ENCODE measurements around the gene PPP1R3D. TPM values are rescaled to one million over a fixed set of nuclear protein-coding genes. Genes with fewer than 3 reads are reported as not detected.

Gene PPP1R3D
- total RNA-seq, 2 experiments from 2014 or later: 9.7 to 10.3 TPM

DNA sequence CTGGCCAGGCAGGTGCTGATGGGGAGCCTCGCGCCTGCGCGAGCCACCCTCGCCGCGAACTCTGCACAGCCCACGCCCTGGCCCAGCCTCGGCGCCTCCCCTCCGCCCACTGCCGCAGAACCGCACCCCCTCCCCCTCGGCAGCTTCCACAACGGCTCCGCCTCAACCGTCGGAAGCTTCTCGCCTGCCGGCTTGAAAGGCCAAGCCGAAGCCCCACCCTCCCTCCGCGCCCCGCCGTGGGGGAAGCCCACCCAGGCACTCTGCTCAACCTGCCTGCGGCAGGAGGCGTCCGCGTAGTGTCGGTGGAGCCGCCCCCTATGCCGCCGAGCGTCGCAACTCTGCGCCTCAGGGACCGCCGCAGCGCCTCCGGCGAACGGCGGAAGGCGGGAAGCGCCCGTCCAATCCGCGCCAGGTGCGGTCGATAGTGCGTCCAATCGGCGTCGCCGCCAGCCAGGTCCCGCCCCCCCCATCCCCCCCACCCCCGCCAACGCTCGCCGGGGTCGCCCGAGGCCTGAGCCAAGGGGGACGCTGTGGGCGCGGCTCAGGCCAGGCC is 6.7 kb downstream of the PPP1R3D start, which contains the start of gene SYCP2:
Gene SYCP2, minus strand, starts transcription at position 342 of the 553 bp plus-strand sequence. CDS start 11,224 bp downstream, outside the sequence.
- H3K9me3 Mint-ChIP-seq: no peaks in the 10 kb centered on the region
- H3K27me3 Mint-ChIP-seq: peaks cover 2% of the 10 kb centered on the region
- peak within 1 kb of the TSS; percentile 70 for H3K4me3 Mint-ChIP-seq
- H3K36me3 Mint-ChIP-seq (ENCODE audit: low read depth): peaks cover 5% of the 10 kb centered on the region
- peaks cover 22% of the 10 kb centered on the region for H3K4me1 Mint-ChIP-seq
- ChIA-PET POLR2A (interaction anchor here (1.0 to 2.7 kb wide), 3 partner anchors 13 to 123 kb away, joined by 3 to 11 read pairs (median 7); no protein-coding TSS in a partner anchor), CTCF (interaction anchor here (1.1 to 3.7 kb wide), 12 partner anchors 9 to 186 kb away, joined by 3 to 28 read pairs (median 5); no protein-coding TSS in a partner anchor)
- peak; percentile 62 for DNase-seq
- no peak within 1 kb of the TSS for H3K27ac Mint-ChIP-seq

- CTCF ChIA-PET: interaction anchor here (1.7 to 3.7 kb wide), 4 partner anchors 9 to 39 kb away, joined by 6 to 28 read pairs (median 18); no protein-coding TSS in a partner anchor
- H3K27ac Mint-ChIP-seq: no peak overlapping the region
These were observed 7.3 kb downstream of the PPP1R3D start for GRCh38 chr20:59932616-59933295.

DNA sequence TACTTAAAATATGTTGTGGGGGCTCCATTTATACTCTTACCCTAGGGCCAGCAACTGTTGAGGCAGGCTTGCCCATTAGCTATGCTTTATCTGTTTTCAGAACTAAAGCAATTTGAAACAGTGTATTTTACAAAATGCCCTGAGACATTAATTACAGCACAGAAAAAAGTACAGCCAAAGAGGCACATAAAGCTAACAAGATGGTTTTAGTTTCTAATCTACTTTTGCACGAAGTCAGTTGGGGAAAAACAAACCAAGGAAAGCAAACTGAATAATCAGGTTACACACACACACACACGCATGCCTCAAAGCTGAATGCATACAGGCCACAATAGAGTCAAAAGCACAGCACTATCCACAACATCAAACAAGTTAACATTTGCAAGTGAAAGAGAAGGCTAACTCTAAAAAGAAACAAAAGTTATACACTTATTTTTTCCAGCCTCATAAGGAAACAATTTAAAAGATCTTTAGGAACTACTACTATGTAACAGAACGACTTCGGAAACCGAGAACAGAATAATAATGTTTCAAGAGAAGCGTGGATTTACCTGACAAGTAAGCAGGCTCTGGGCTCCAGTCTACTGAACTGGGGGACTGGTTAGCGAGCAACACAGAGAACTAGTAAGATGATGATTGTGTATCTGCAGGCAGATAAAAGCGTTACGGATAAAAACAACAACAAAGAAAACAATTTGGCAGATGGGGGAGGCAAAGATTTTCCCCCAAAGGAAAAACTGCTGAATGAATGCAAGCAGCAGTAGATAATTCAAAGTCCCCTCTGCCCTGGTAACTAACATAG is 8.4 kb downstream of the PPP1R3D start:
- POLR2A ChIA-PET: interaction anchor here (1.1 kb wide), 1 partner anchor 9 kb away, joined by 7 read pairs; the partner anchor contains the start of genes FAM217B and PPP1R3D
- no peaks in the 10 kb centered on the region for H3K36me3 Mint-ChIP-seq (ENCODE audit: low read depth)
- CTCF ChIA-PET: interaction anchor here (0.8 to 1.5 kb wide), 4 partner anchors 9 to 24 kb away, joined by 3 to 11 read pairs (median 3); partner anchors contain the start of genes FAM217B and PPP1R3D
- no peak for DNase-seq
- H3K9me3 Mint-ChIP-seq: no peaks in the 10 kb centered on the region
- H3K27ac Mint-ChIP-seq: no peak overlapping the region
- peak overlapping the region; percentile 34 for H3K4me3 Mint-ChIP-seq
- H3K4me1 Mint-ChIP-seq: peaks cover 10% of the 10 kb centered on the region
- peaks cover 2% of the 10 kb centered on the region for H3K27me3 Mint-ChIP-seq

More at GRCh38 chr20:59932616-59933295, 7.3 kb downstream of the PPP1R3D start:
- peaks cover 2% of the 10 kb centered on the region for H3K27me3 Mint-ChIP-seq
- peaks cover 16% of the 10 kb centered on the region for H3K4me1 Mint-ChIP-seq
- H3K4me3 Mint-ChIP-seq: peak overlapping the region; percentile 70
- H3K9me3 Mint-ChIP-seq: no peaks in the 10 kb centered on the region
- POLR2A ChIA-PET: no interaction called here
- no peaks in the 10 kb centered on the region for H3K36me3 Mint-ChIP-seq (ENCODE audit: low read depth)
- no peak for DNase-seq

DNA sequence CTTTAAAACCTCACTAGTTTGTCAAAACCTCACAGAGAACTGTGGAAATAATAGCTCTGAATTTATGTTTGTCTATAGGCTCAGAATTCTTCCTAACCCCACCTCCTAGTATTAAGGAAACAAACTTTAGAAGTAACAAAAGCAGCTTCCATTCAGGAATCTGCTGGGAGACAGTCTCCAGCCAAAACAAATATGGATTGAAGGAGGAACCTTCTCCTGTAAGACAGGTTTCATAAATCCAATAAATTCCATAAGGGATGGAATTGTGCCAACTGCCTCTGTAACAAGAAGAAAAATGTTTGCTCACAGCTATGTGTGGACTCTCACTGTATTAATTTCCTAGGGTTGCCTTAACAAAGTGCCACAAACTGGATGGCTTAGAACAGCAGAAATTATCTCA is 14.2 kb downstream of the PPP1R3D start:
- no peaks in the 10 kb centered on the region for H3K36me3 Mint-ChIP-seq (ENCODE audit: low read depth)
- CTCF ChIA-PET: interaction anchor here (4.0 kb wide), 1 partner anchor 8 kb away, joined by 28 read pairs; the partner anchor contains the start of gene SYCP2
- H3K4me1 Mint-ChIP-seq: no peaks in the 10 kb centered on the region
- H3K4me3 Mint-ChIP-seq: no peak overlapping the region
- POLR2A ChIA-PET: no interaction called here
- no peaks in the 10 kb centered on the region for H3K9me3 Mint-ChIP-seq
- no peak for DNase-seq
- H3K27me3 Mint-ChIP-seq: peaks cover 8% of the 10 kb centered on the region
- H3K27ac Mint-ChIP-seq: no peak overlapping the region

GRCh38 chr20:59925359-59925758 is 14.7 kb downstream of the PPP1R3D start:
- no peak overlapping the region for H3K4me3 Mint-ChIP-seq
- H3K27me3 Mint-ChIP-seq: peaks cover 8% of the 10 kb centered on the region
- H3K36me3 Mint-ChIP-seq (ENCODE audit: low read depth): no peaks in the 10 kb centered on the region
- CTCF ChIA-PET: interaction anchor here (4.0 kb wide), 1 partner anchor 9 kb away, joined by 28 read pairs; the partner anchor contains the start of gene SYCP2
- POLR2A ChIA-PET: no interaction called here
- no peaks in the 10 kb centered on the region for H3K4me1 Mint-ChIP-seq
- H3K27ac Mint-ChIP-seq: no peak overlapping the region
- no peaks in the 10 kb centered on the region for H3K9me3 Mint-ChIP-seq
- no peak for DNase-seq

- no peak overlapping the region for H3K4me3 Mint-ChIP-seq
- H3K27me3 Mint-ChIP-seq: peaks cover 7% of the 10 kb centered on the region
- H3K4me1 Mint-ChIP-seq: no peaks in the 10 kb centered on the region
- POLR2A ChIA-PET: interaction anchor here (1.2 kb wide), 1 partner anchor 16 kb away, joined by 3 read pairs; the partner anchor contains the start of genes FAM217B and PPP1R3D
- no peak overlapping the region for H3K27ac Mint-ChIP-seq
- CTCF ChIA-PET: interaction anchor here (4.0 kb wide), 1 partner anchor 11 kb away, joined by 28 read pairs; the partner anchor contains the start of gene SYCP2
- no peak for DNase-seq
- H3K36me3 Mint-ChIP-seq (ENCODE audit: low read depth): no peaks in the 10 kb centered on the region
- no peaks in the 10 kb centered on the region for H3K9me3 Mint-ChIP-seq
These were observed 16.6 kb downstream of the PPP1R3D start for GRCh38 chr20:59923514-59923913.

- Mint-ChIP-seq H3K4me3 (no peak overlapping the region), H3K9me3 (no peaks in the 10 kb centered on the region)
- CTCF ChIA-PET: interaction anchor here (1.2 kb wide), 1 partner anchor 13 kb away, joined by 3 read pairs; the partner anchor contains the start of gene SYCP2
These were observed 19.2 kb downstream of the PPP1R3D start for GRCh38 chr20:59920944-59921343.

GRCh38 chr20:59912609-59913008 is 27.5 kb downstream of the PPP1R3D start:
- no peak overlapping the region for H3K27ac Mint-ChIP-seq

More at GRCh38 chr20:59920944-59921343, 19.2 kb downstream of the PPP1R3D start:
- DNase-seq: no peak
- POLR2A ChIA-PET: no interaction called here
- Mint-ChIP-seq H3K4me1 (no peaks in the 10 kb centered on the region), H3K27me3 (peaks cover 7% of the 10 kb centered on the region), H3K36me3 (ENCODE audit: low read depth) (no peaks in the 10 kb centered on the region), H3K27ac (no peak overlapping the region)

DNA sequence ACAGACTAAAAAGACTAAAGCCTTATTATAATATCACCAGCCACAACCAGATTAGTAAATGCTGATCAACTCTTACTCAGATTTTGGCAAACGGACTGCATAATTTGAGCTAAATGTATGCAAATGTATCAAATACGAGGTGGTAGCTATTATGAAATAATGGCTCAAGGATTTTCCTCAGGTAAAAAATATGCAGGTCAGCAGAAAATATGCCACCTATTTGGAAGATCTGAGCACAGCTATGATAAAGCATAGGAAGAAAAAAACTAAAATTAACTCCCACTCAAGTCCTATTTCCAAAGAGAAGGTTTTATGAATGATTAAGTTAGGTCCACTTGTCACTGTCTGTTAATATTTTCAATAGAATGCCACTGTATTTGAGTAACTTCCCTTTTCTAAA is 29.1 kb downstream of the PPP1R3D start:
- Mint-ChIP-seq H3K9me3 (no peaks in the 10 kb centered on the region), H3K4me1 (no peaks in the 10 kb centered on the region), H3K4me3 (no peak overlapping the region), H3K27me3 (no peaks in the 10 kb centered on the region), H3K27ac (no peak overlapping the region), H3K36me3 (ENCODE audit: low read depth) (no peaks in the 10 kb centered on the region)
- no peak for DNase-seq
- CTCF ChIA-PET: no interaction called here
- POLR2A ChIA-PET: no interaction called here

More at GRCh38 chr20:59912609-59913008, 27.5 kb downstream of the PPP1R3D start:
- H3K36me3 Mint-ChIP-seq (ENCODE audit: low read depth): no peaks in the 10 kb centered on the region
- ChIA-PET CTCF (no interaction called here), POLR2A (no interaction called here)
- H3K9me3 Mint-ChIP-seq: no peaks in the 10 kb centered on the region
- DNase-seq: no peak
- H3K4me1 Mint-ChIP-seq: no peaks in the 10 kb centered on the region
- H3K27me3 Mint-ChIP-seq: no peaks in the 10 kb centered on the region
- H3K4me3 Mint-ChIP-seq: no peak overlapping the region

DNA sequence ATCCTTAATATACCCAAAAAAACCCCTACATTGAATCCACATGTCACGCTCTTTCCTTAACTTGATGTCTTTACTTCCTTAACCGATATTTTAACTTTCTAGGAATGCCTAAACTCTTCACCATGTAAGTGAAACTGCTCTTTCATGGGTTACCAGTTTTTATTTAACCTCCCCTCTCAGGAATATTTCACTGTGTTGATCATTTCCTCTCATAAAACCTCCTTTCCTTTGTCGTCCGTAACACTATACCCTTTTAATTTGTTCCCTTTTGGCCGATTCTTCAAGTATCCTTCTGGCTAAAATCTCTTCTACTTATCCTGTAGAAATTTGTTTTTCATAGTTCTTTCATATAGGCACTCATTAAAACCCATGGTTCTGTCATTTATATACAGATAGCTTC is 31.2 kb downstream of the PPP1R3D start:
- H3K4me1 Mint-ChIP-seq: no peaks in the 10 kb centered on the region
- CTCF ChIA-PET: no interaction called here
- H3K36me3 Mint-ChIP-seq (ENCODE audit: low read depth): no peaks in the 10 kb centered on the region

DNA sequence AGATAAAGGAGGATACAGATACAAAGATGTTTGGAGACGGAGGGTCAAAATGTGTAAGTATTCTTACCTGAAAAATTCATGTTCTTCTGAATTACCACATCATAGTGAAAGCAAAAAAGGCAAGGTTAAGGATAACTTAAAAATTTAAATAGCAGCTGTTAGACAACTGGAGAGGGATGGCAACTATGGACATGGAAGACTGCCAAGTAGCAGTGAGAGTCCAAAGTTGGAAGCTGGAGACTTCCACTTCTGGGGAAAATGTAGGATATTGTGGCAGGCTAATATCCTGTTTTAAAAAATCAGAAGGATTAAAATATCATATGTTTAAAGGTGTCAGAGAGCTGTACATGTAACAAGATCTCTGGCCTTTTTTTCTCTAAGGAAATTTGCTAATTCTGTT is 36.5 kb downstream of the PPP1R3D start:
- peaks cover 2% of the 10 kb centered on the region for H3K27me3 Mint-ChIP-seq
- no peaks in the 10 kb centered on the region for H3K9me3 Mint-ChIP-seq
- H3K4me1 Mint-ChIP-seq: no peaks in the 10 kb centered on the region
- ChIA-PET CTCF (no interaction called here), POLR2A (no interaction called here)
- DNase-seq: no peak
- no peaks in the 10 kb centered on the region for H3K36me3 Mint-ChIP-seq (ENCODE audit: low read depth)
- H3K4me3 Mint-ChIP-seq: no peak overlapping the region
- H3K27ac Mint-ChIP-seq: no peak overlapping the region

More for the DNA sequence above, 31.2 kb downstream of the PPP1R3D start:
- Mint-ChIP-seq H3K27me3 (no peaks in the 10 kb centered on the region), H3K4me3 (no peak overlapping the region), H3K27ac (no peak overlapping the region), H3K9me3 (no peaks in the 10 kb centered on the region)
- POLR2A ChIA-PET: no interaction called here
- DNase-seq: no peak

DNA sequence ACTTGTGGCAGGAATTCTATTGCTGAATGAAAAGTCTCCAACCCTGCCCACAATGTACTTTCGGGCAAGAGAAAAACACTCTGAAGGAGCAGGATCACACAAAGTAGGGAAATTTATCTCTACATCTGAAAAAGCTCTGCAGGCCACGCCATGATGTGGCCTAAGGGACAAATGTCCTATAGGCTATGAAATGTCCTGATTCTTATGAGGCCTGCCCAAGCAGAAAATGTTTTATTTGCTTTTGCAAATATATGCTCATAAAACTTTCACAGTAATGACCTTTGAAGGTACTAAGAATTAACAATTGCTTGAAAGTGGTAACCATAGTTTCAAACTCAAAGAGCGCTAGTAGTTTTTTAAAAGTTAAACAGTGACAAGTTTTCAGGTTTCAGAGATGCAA is 37.6 kb downstream of the PPP1R3D start:
- Mint-ChIP-seq H3K4me1 (no peaks in the 10 kb centered on the region), H3K36me3 (ENCODE audit: low read depth) (no peaks in the 10 kb centered on the region), H3K9me3 (no peaks in the 10 kb centered on the region), H3K27me3 (peaks cover 2% of the 10 kb centered on the region), H3K4me3 (no peak overlapping the region), H3K27ac (no peak overlapping the region)
- POLR2A ChIA-PET: no interaction called here
- CTCF ChIA-PET: no interaction called here
- no peak for DNase-seq

DNA sequence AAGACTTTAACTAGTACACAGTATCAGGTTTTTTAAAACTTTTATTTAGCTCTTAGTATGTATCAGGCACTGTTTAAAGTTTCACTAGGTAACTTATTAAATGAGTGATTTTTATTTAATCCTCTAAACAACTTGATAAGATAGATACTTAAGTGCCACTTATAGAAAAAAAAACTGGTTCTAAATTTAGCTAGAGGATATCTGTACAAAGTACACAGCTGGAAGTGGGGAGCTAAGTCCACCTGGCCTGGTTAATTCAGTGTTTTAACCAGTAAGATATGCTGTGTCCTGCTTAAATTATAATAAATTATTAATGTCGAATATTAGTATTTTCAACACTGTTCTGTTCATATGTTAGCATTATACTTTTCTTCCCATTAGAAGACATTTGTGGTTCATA is 44.2 kb downstream of the PPP1R3D start:
- H3K9me3 Mint-ChIP-seq: no peaks in the 10 kb centered on the region

More for the DNA sequence above, 44.2 kb downstream of the PPP1R3D start:
- Mint-ChIP-seq H3K27me3 (no peaks in the 10 kb centered on the region), H3K4me3 (no peak overlapping the region), H3K27ac (no peak overlapping the region), H3K36me3 (ENCODE audit: low read depth) (no peaks in the 10 kb centered on the region), H3K4me1 (no peaks in the 10 kb centered on the region)
- CTCF ChIA-PET: no interaction called here
- DNase-seq: no peak
- POLR2A ChIA-PET: no interaction called here

All from activated CD4-positive, alpha-beta memory T cell treated with anti-CD3 and anti-CD28 coated beads, Interleukin-2, amount 10 ng/mL, durations not matched to agents 7 days and 5 days (primary cell).